Measurements from ENCODE around the gene SLX4IP. TPM values are rescaled to one million over a fixed set of nuclear protein-coding genes. Genes with fewer than 3 reads are reported as not detected.
A peak's percentile ranks its signal among the peaks of the same experiment; 100 is the strongest.

SLX4IP gene
- total RNA-seq, 1 donor from 2014 or later, result 5.3 TPM

GRCh38 chr20:10579942-10580341 lies 144.8 kb downstream of the SLX4IP start:
- H2AFZ ChIP-seq (ENCODE audit: low read depth, low read length), result no peak overlapping the region
- H3K4me1 Mint-ChIP-seq (ENCODE audit: low read depth, unreplicated experiment), result peaks cover 27% of the 10 kb centered on the region
- DNase-seq (ENCODE audit: low read depth), result no peak
- no peaks in the 10 kb centered on the region for H3K9me3 ChIP-seq (ENCODE audit: insufficient read depth, low read depth, low read length)
- H3K9me3 Mint-ChIP-seq (ENCODE audit: unreplicated experiment), result no peaks in the 10 kb centered on the region
- peaks cover 16% of the 10 kb centered on the region for H3K4me1 ChIP-seq (ENCODE audit: insufficient read depth, low read length)
- no peak overlapping the region for H3K4me2 ChIP-seq (ENCODE audit: low read length)
- TF ChIP-seq CTCF (IDR thresholded peaks at IDR 0.05; ENCODE audit: insufficient read depth, low read depth, low read length) (no peak), EZH2 (IDR thresholded peaks at IDR 0.05; ENCODE audit: insufficient read depth, low read length) (no peak)
- H3K27ac ChIP-seq (ENCODE audit: low read depth, low read length), result no peak overlapping the region
- no peaks in the 10 kb centered on the region for H3K36me3 ChIP-seq (ENCODE audit: insufficient read depth, low read length)
- H3K4me3 Mint-ChIP-seq (ENCODE audit: unreplicated experiment), result no peak overlapping the region
- H4K20me1 ChIP-seq (ENCODE audit: insufficient read depth, low read length), result no peaks in the 10 kb centered on the region
- H3K9ac ChIP-seq (ENCODE audit: low read length), result no peak overlapping the region
- no peaks in the 10 kb centered on the region for H3K27me3 ChIP-seq (ENCODE audit: insufficient read depth, low read length)
- no peaks in the 10 kb centered on the region for H3K27me3 Mint-ChIP-seq (ENCODE audit: low read depth, unreplicated experiment)
- FAIRE-seq, result no peak
- H3K4me3 ChIP-seq (ENCODE audit: insufficient read depth, low read depth, low read length), result no peak overlapping the region
- no peaks in the 10 kb centered on the region for H3K79me2 ChIP-seq (ENCODE audit: insufficient read depth, low read length)
- no peak overlapping the region for H3K27ac Mint-ChIP-seq (ENCODE audit: unreplicated experiment)
- H3K36me3 Mint-ChIP-seq (ENCODE audit: low read depth, unreplicated experiment), result no peaks in the 10 kb centered on the region

- Mint-ChIP-seq H3K27ac (ENCODE audit: unreplicated experiment) (no peak overlapping the region), H3K4me1 (ENCODE audit: low read depth, unreplicated experiment) (peaks cover 27% of the 10 kb centered on the region), H3K36me3 (ENCODE audit: low read depth, unreplicated experiment) (no peaks in the 10 kb centered on the region), H3K4me3 (ENCODE audit: unreplicated experiment) (no peak overlapping the region), H3K27me3 (ENCODE audit: low read depth, unreplicated experiment) (no peaks in the 10 kb centered on the region), H3K9me3 (ENCODE audit: unreplicated experiment) (no peaks in the 10 kb centered on the region)
- Histone ChIP-seq H3K9ac (ENCODE audit: low read length) (no peak overlapping the region), H4K20me1 (ENCODE audit: insufficient read depth, low read length) (no peaks in the 10 kb centered on the region), H3K9me3 (ENCODE audit: insufficient read depth, low read depth, low read length) (no peaks in the 10 kb centered on the region), H3K27me3 (ENCODE audit: insufficient read depth, low read length) (no peaks in the 10 kb centered on the region), H3K4me1 (ENCODE audit: insufficient read depth, low read length) (peaks cover 16% of the 10 kb centered on the region), H3K4me2 (ENCODE audit: low read length) (no peak overlapping the region), H3K79me2 (ENCODE audit: insufficient read depth, low read length) (no peaks in the 10 kb centered on the region), H3K4me3 (ENCODE audit: insufficient read depth, low read depth, low read length) (no peak overlapping the region), H3K27ac (ENCODE audit: low read depth, low read length) (no peak overlapping the region), H2AFZ (ENCODE audit: low read depth, low read length) (no peak overlapping the region), H3K36me3 (ENCODE audit: insufficient read depth, low read length) (no peaks in the 10 kb centered on the region)
- FAIRE-seq (no peak), DNase-seq (ENCODE audit: low read depth) (no peak)
- TF ChIP-seq CTCF (IDR thresholded peaks at IDR 0.05; ENCODE audit: insufficient read depth, low read depth, low read length) (no peak), EZH2 (IDR thresholded peaks at IDR 0.05; ENCODE audit: insufficient read depth, low read length) (no peak)
Measured at GRCh38 chr20:10580700-10581099, 145.6 kb downstream of the SLX4IP start.

DNA sequence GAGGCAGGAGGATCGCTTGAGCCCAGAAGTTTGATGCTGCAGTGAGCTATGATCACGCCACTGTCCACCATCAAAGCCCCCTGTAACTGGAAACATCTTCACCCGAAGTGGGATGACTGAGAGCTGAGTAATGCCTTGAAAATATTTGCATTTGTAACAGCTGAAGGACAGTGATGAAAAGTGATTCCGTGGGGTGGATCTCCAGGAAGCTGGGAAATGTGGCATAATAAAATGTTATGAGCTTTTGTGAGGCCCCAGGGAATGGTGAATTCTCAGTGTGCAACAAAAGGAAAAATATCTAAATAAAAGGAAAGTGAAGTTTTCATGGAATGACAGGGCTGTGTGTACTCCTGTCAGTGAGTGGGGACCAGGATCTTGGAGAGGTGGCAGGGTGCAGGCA lies 146.7 kb downstream of the SLX4IP start:
- no peak overlapping the region for H3K27ac Mint-ChIP-seq (ENCODE audit: unreplicated experiment)
- Histone ChIP-seq H3K27me3 (ENCODE audit: insufficient read depth, low read length) (no peaks in the 10 kb centered on the region), H3K9ac (ENCODE audit: low read length) (no peak overlapping the region), H3K4me1 (ENCODE audit: insufficient read depth, low read length) (peaks cover 16% of the 10 kb centered on the region), H3K27ac (ENCODE audit: low read depth, low read length) (no peak overlapping the region), H3K9me3 (ENCODE audit: insufficient read depth, low read depth, low read length) (no peaks in the 10 kb centered on the region), H4K20me1 (ENCODE audit: insufficient read depth, low read length) (no peaks in the 10 kb centered on the region), H3K4me3 (ENCODE audit: insufficient read depth, low read depth, low read length) (no peak overlapping the region), H3K79me2 (ENCODE audit: insufficient read depth, low read length) (no peaks in the 10 kb centered on the region), H2AFZ (ENCODE audit: low read depth, low read length) (no peak overlapping the region), H3K36me3 (ENCODE audit: insufficient read depth, low read length) (no peaks in the 10 kb centered on the region), H3K4me2 (ENCODE audit: low read length) (peak overlapping the region; percentile 28)
- H3K4me1 Mint-ChIP-seq (ENCODE audit: low read depth, unreplicated experiment), result peaks cover 27% of the 10 kb centered on the region
- no peak overlapping the region for H3K4me3 Mint-ChIP-seq (ENCODE audit: unreplicated experiment)
- TF ChIP-seq EZH2 (IDR thresholded peaks at IDR 0.05; ENCODE audit: insufficient read depth, low read length) (no peak), CTCF (IDR thresholded peaks at IDR 0.05; ENCODE audit: insufficient read depth, low read depth, low read length) (no peak)
- H3K27me3 Mint-ChIP-seq (ENCODE audit: low read depth, unreplicated experiment), result no peaks in the 10 kb centered on the region
- DNase-seq (ENCODE audit: low read depth), result no peak
- H3K36me3 Mint-ChIP-seq (ENCODE audit: low read depth, unreplicated experiment), result no peaks in the 10 kb centered on the region
- H3K9me3 Mint-ChIP-seq (ENCODE audit: unreplicated experiment), result no peaks in the 10 kb centered on the region
- FAIRE-seq, result peak; percentile 88

Measured in astrocyte (in vitro differentiated cells and primary cell).